Liver (tissue), 3 donors: ENCODE results near the gene TMC2.

Experiments used
- ATF3 ChIP-seq: IDR thresholded peaks from 2 replicates; pipeline ENCODE4 v1.6.1; 2016; ENCODE audit warnings: antibody characterized with exemption
- CTCF ChIP-seq: fragments of 150-350 bp; IDR thresholded peaks from 2 replicates; pipeline ENCODE4 v1.5.1; 2017; ENCODE audit warnings: improper control_type of control experiment, low read depth, low read length; ENCODE audit not compliant: missing input control
- EGR1 ChIP-seq, 2 donors: IDR thresholded peaks; 2 replicates each; pipeline ENCODE4 v1.6.1; 2016 to 2018; ENCODE audit warnings: antibody characterized with exemption in 2 of 2, low read depth in 2 of 2
- FOXA1 ChIP-seq: IDR thresholded peaks from 2 replicates; pipeline ENCODE4 v1.6.1; 2016; ENCODE audit warnings: antibody characterized with exemption
- GABPA ChIP-seq, 2 donors: IDR thresholded peaks in 1 of 2; conservative IDR thresholded peaks in 1 of 2; 2 replicates each; pipeline ENCODE4 v1.6.1; 2016; ENCODE audit warnings: antibody characterized with exemption in 2 of 2, mild to moderate bottlenecking in 1 of 2, moderate library complexity in 1 of 2
- JUND ChIP-seq, 2 donors: IDR thresholded peaks; 2 replicates each; pipeline ENCODE4 v1.6.1; 2016; ENCODE audit warnings: antibody characterized with exemption in 2 of 2
- MAX ChIP-seq: IDR thresholded peaks from 2 replicates; pipeline ENCODE4 v1.6.1; 2016; ENCODE audit warnings: antibody characterized with exemption
- NR2F2 ChIP-seq: IDR thresholded peaks from 2 replicates; pipeline ENCODE4 v1.6.1; 2016; ENCODE audit warnings: antibody characterized with exemption
- RAD21 ChIP-seq, 2 donors: IDR thresholded peaks; 2 replicates each; pipeline ENCODE4 v1.6.1; 2016; ENCODE audit warnings: antibody characterized with exemption in 2 of 2, mild to moderate bottlenecking in 2 of 2
- YY1 ChIP-seq: IDR thresholded peaks from 2 replicates; pipeline ENCODE4 v1.6.1; 2016; ENCODE audit warnings: antibody characterized with exemption, mild to moderate bottlenecking
- TF ChIP-seq, protein P1 (sequence below): IDR thresholded peaks from 2 replicates; pipeline ENCODE4 v1.6.1; 2016; ENCODE audit warnings: antibody characterized with exemption, mild to moderate bottlenecking
- donor health status: healthy.
- donor health status: healthy.

GRCh38 chr20:2654384-2654822, 118.0 kb downstream of the TMC2 start:
- no peak for TF ChIP-seq CTCF
- no peak for TF ChIP-seq GABPA (IDR thresholded peaks at IDR 0.05 in 1 of 2, conservative IDR thresholded peaks at IDR 0.05 in 1 of 2)
- TF ChIP-seq EGR1 (IDR thresholded peaks at IDR 0.05; ENCODE audit: low read depth in 2 of 2) = no peak
- TF ChIP-seq ATF3 = no peak
- no peak for TF ChIP-seq MAX
- TF ChIP-seq NR2F2 = no peak
- TF ChIP-seq JUND (IDR thresholded peaks at IDR 0.05) = no peak
- TF ChIP-seq FOXA1 = no peak
- TF ChIP-seq, protein P1, sequence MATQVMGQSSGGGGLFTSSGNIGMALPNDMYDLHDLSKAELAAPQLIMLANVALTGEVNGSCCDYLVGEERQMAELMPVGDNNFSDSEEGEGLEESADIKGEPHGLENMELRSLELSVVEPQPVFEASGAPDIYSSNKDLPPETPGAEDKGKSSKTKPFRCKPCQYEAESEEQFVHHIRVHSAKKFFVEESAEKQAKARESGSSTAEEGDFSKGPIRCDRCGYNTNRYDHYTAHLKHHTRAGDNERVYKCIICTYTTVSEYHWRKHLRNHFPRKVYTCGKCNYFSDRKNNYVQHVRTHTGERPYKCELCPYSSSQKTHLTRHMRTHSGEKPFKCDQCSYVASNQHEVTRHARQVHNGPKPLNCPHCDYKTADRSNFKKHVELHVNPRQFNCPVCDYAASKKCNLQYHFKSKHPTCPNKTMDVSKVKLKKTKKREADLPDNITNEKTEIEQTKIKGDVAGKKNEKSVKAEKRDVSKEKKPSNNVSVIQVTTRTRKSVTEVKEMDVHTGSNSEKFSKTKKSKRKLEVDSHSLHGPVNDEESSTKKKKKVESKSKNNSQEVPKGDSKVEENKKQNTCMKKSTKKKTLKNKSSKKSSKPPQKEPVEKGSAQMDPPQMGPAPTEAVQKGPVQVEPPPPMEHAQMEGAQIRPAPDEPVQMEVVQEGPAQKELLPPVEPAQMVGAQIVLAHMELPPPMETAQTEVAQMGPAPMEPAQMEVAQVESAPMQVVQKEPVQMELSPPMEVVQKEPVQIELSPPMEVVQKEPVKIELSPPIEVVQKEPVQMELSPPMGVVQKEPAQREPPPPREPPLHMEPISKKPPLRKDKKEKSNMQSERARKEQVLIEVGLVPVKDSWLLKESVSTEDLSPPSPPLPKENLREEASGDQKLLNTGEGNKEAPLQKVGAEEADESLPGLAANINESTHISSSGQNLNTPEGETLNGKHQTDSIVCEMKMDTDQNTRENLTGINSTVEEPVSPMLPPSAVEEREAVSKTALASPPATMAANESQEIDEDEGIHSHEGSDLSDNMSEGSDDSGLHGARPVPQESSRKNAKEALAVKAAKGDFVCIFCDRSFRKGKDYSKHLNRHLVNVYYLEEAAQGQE = no peak
- no peak for TF ChIP-seq RAD21 (IDR thresholded peaks at IDR 0.05)
- TF ChIP-seq YY1 = no peak
